Liver (tissue), 3 donors: Measurements from ENCODE around the gene CA5A.

Experiments used
- EGR1 ChIP-seq, 2 donors: IDR thresholded peaks; 2 replicates each; pipeline ENCODE4 v1.6.1; 2016 to 2018; ENCODE audit warnings: antibody characterized with exemption in 2 of 2, low read depth in 2 of 2
- FOXA1 ChIP-seq: IDR thresholded peaks from 2 replicates; pipeline ENCODE4 v1.6.1; 2016; ENCODE audit warnings: antibody characterized with exemption
- GABPA ChIP-seq, 2 donors: IDR thresholded peaks in 1 of 2; conservative IDR thresholded peaks in 1 of 2; 2 replicates each; pipeline ENCODE4 v1.6.1; 2016; ENCODE audit warnings: antibody characterized with exemption in 2 of 2, mild to moderate bottlenecking in 1 of 2, moderate library complexity in 1 of 2
- JUND ChIP-seq, 2 donors: IDR thresholded peaks; 2 replicates each; pipeline ENCODE4 v1.6.1; 2016; ENCODE audit warnings: antibody characterized with exemption in 2 of 2
- TAF1 ChIP-seq: conservative IDR thresholded peaks from 2 replicates; pipeline ENCODE4 v1.6.1; 2016; ENCODE audit warnings: antibody characterized with exemption, mild to moderate bottlenecking
- YY1 ChIP-seq: IDR thresholded peaks from 2 replicates; pipeline ENCODE4 v1.6.1; 2016; ENCODE audit warnings: antibody characterized with exemption, mild to moderate bottlenecking
- TF ChIP-seq, protein P1 (sequence below): fragments of 150-350 bp; IDR thresholded peaks from 2 replicates; pipeline ENCODE4 v1.5.1; 2017; ENCODE audit warnings: improper control_type of control experiment, low read depth, low read length; ENCODE audit not compliant: missing input control
- TF ChIP-seq, protein P2 (sequence below): IDR thresholded peaks from 2 replicates; pipeline ENCODE4 v1.6.1; 2016; ENCODE audit warnings: antibody characterized with exemption, mild to moderate bottlenecking
- TF ChIP-seq, protein P3 (sequence below): IDR thresholded peaks from 2 replicates; pipeline ENCODE4 v1.6.1; 2016; ENCODE audit warnings: antibody characterized with exemption
- donor health status: healthy.
- donor health status: healthy.

DNA sequence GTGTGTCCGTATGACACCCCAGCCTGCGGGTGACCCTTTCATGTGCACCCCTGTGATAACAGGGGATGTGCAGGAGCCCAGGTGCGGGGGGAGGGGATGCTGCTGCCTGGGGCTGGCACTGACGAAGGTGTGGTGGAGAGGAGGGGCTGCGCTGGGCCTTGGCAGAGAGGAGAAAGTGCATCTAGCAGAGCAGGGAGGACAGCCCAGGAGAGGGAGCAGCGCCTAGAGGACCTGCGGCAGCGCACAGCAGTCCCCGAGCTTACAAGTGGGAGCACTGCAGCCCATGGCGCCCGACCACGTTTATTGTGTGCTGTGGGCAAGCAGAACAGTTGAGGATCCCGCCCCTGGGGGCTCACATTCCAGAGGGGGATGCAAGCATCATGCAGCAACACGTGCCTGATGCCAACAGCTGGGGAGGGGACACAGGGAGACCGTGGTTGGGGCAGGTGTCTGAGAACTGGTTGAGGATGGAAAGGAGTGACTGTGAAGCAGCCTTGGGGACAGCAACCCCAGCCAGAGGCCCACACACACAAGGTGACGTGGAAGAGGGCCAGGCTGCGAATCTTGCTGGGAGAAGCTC is 56.1 kb downstream of the CA5A start:
- TF ChIP-seq, protein P1, sequence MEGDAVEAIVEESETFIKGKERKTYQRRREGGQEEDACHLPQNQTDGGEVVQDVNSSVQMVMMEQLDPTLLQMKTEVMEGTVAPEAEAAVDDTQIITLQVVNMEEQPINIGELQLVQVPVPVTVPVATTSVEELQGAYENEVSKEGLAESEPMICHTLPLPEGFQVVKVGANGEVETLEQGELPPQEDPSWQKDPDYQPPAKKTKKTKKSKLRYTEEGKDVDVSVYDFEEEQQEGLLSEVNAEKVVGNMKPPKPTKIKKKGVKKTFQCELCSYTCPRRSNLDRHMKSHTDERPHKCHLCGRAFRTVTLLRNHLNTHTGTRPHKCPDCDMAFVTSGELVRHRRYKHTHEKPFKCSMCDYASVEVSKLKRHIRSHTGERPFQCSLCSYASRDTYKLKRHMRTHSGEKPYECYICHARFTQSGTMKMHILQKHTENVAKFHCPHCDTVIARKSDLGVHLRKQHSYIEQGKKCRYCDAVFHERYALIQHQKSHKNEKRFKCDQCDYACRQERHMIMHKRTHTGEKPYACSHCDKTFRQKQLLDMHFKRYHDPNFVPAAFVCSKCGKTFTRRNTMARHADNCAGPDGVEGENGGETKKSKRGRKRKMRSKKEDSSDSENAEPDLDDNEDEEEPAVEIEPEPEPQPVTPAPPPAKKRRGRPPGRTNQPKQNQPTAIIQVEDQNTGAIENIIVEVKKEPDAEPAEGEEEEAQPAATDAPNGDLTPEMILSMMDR, result no peak
- no peak for TF ChIP-seq GABPA (IDR thresholded peaks at IDR 0.05 in 1 of 2, conservative IDR thresholded peaks at IDR 0.05 in 1 of 2)
- no peak for TF ChIP-seq EGR1 (IDR thresholded peaks at IDR 0.05; ENCODE audit: low read depth in 2 of 2)
- no peak for TF ChIP-seq FOXA1
- TF ChIP-seq, protein P2, sequence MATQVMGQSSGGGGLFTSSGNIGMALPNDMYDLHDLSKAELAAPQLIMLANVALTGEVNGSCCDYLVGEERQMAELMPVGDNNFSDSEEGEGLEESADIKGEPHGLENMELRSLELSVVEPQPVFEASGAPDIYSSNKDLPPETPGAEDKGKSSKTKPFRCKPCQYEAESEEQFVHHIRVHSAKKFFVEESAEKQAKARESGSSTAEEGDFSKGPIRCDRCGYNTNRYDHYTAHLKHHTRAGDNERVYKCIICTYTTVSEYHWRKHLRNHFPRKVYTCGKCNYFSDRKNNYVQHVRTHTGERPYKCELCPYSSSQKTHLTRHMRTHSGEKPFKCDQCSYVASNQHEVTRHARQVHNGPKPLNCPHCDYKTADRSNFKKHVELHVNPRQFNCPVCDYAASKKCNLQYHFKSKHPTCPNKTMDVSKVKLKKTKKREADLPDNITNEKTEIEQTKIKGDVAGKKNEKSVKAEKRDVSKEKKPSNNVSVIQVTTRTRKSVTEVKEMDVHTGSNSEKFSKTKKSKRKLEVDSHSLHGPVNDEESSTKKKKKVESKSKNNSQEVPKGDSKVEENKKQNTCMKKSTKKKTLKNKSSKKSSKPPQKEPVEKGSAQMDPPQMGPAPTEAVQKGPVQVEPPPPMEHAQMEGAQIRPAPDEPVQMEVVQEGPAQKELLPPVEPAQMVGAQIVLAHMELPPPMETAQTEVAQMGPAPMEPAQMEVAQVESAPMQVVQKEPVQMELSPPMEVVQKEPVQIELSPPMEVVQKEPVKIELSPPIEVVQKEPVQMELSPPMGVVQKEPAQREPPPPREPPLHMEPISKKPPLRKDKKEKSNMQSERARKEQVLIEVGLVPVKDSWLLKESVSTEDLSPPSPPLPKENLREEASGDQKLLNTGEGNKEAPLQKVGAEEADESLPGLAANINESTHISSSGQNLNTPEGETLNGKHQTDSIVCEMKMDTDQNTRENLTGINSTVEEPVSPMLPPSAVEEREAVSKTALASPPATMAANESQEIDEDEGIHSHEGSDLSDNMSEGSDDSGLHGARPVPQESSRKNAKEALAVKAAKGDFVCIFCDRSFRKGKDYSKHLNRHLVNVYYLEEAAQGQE, result no peak
- TF ChIP-seq, protein P3, sequence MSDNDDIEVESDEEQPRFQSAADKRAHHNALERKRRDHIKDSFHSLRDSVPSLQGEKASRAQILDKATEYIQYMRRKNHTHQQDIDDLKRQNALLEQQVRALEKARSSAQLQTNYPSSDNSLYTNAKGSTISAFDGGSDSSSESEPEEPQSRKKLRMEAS, result no peak
- no peak for TF ChIP-seq YY1
- TF ChIP-seq JUND (IDR thresholded peaks at IDR 0.05), result no peak
- no peak for TF ChIP-seq TAF1
